Fibroblast of peridontal ligament (primary cell): ENCODE data around the gene DRGX.

ENCODE experiments used
- DNase-seq: peaks from one replicate; pipeline ENCODE4 v3.0.0-alpha.2; 2010; ENCODE audit errors: extremely low read depth

DRGX gene

GRCh38 chr10:49395741-49396665 lies at the start of gene DRGX:
TSS of gene DRGX (minus strand) at chr10:49396089. CDS start at chr10:49395440, 649 bp downstream.
- no peak for DNase-seq

- DNase-seq: no peak
These were observed 48.5 kb upstream of the DRGX start for GRCh38 chr10:49444349-49444748.

- DNase-seq: no peak
These were observed 47.0 kb upstream of the DRGX start for GRCh38 chr10:49442863-49443262.

GRCh38 chr10:49441488-49442476 lies 45.9 kb upstream of the DRGX start:
- peak; percentile 2 for DNase-seq

- no peak for DNase-seq
These were observed 39.3 kb upstream of the DRGX start for GRCh38 chr10:49435225-49435624.

- DNase-seq: no peak
These were observed 37.2 kb upstream of the DRGX start for GRCh38 chr10:49433069-49433468.

- no peak for DNase-seq
These were observed 35.5 kb upstream of the DRGX start for GRCh38 chr10:49431426-49431825.

- no peak for DNase-seq
These were observed 33.6 kb upstream of the DRGX start for GRCh38 chr10:49429458-49429857.

- no peak for DNase-seq
These were observed 30.8 kb upstream of the DRGX start for GRCh38 chr10:49426490-49427360.

- DNase-seq: no peak
These were observed 23.1 kb upstream of the DRGX start for GRCh38 chr10:49419005-49419404.

- no peak for DNase-seq
These were observed 22.4 kb upstream of the DRGX start for GRCh38 chr10:49418328-49418727.

GRCh38 chr10:49418053-49418326 lies 22.1 kb upstream of the DRGX start:
- no peak for DNase-seq

- DNase-seq: no peak
These were observed 21.6 kb upstream of the DRGX start for GRCh38 chr10:49417311-49418052.

- no peak for DNase-seq
These were observed 20.0 kb upstream of the DRGX start for GRCh38 chr10:49415846-49416245.

GRCh38 chr10:49415109-49415508 lies 19.2 kb upstream of the DRGX start:
- no peak for DNase-seq

- DNase-seq: no peak
These were observed 18.6 kb upstream of the DRGX start for GRCh38 chr10:49414496-49414895.

GRCh38 chr10:49412571-49412970 lies 16.7 kb upstream of the DRGX start:
- DNase-seq: no peak

GRCh38 chr10:49410365-49411074 lies 14.6 kb upstream of the DRGX start:
- DNase-seq: no peak

- DNase-seq: no peak
These were observed 13.9 kb upstream of the DRGX start for GRCh38 chr10:49409755-49410154.
